C4-2B (cell line): Measurements from ENCODE around the gene ETV6.

Source experiments
- H3K27ac ChIP-seq: fragments of 450-650 bp; 2 replicates; pipeline ENCODE4 v1.5.1; 2017
- ZFX ChIP-seq: fragments of 450-650 bp; IDR thresholded peaks from 2 replicates; pipeline ENCODE4 v1.6.1; 2017
- TF ChIP-seq, protein P1 (sequence below): fragments of 450-650 bp; conservative IDR thresholded peaks from 2 replicates; pipeline ENCODE4 v1.5.1; 2017; ENCODE audit warnings: mild to moderate bottlenecking

ETV6 gene

GRCh38 chr12:11661491-11662089 lies 12.1 kb downstream of the ETV6 start:
- no peak overlapping the region for H3K27ac ChIP-seq
- TF ChIP-seq, protein P1, sequence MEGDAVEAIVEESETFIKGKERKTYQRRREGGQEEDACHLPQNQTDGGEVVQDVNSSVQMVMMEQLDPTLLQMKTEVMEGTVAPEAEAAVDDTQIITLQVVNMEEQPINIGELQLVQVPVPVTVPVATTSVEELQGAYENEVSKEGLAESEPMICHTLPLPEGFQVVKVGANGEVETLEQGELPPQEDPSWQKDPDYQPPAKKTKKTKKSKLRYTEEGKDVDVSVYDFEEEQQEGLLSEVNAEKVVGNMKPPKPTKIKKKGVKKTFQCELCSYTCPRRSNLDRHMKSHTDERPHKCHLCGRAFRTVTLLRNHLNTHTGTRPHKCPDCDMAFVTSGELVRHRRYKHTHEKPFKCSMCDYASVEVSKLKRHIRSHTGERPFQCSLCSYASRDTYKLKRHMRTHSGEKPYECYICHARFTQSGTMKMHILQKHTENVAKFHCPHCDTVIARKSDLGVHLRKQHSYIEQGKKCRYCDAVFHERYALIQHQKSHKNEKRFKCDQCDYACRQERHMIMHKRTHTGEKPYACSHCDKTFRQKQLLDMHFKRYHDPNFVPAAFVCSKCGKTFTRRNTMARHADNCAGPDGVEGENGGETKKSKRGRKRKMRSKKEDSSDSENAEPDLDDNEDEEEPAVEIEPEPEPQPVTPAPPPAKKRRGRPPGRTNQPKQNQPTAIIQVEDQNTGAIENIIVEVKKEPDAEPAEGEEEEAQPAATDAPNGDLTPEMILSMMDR = no peak
- TF ChIP-seq ZFX = no peak

GRCh38 chr12:11662369-11662768 lies 12.9 kb downstream of the ETV6 start:
- H3K27ac ChIP-seq = no peak overlapping the region
- TF ChIP-seq, protein P1 = no peak
- no peak for TF ChIP-seq ZFX

DNA sequence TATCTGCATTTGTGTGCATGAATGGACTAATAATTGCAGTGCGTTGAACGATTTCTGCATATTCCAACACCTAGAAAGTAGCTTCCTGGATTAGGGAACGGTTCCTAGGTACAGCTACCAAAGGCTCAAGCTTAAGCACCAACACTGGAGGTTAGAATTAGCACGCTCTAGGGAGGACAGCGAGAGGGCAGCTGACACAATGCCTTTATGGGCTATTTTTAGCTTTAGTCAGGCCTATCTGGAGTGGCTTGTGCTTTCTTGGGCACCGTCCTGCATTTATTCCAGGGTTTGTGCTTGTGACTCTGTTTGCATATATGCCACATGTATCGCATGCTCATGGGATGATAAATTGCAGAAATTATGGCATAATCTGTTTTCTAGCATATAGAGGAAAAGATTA lies 13.7 kb downstream of the ETV6 start:
- TF ChIP-seq, protein P1 = no peak
- no peak for TF ChIP-seq ZFX

GRCh38 chr12:11664101-11664500 lies 14.6 kb downstream of the ETV6 start:
- no peak overlapping the region for H3K27ac ChIP-seq
- TF ChIP-seq, protein P1 = no peak
- no peak for TF ChIP-seq ZFX

More for the DNA sequence above, 13.7 kb downstream of the ETV6 start:
- H3K27ac ChIP-seq = no peak overlapping the region

DNA sequence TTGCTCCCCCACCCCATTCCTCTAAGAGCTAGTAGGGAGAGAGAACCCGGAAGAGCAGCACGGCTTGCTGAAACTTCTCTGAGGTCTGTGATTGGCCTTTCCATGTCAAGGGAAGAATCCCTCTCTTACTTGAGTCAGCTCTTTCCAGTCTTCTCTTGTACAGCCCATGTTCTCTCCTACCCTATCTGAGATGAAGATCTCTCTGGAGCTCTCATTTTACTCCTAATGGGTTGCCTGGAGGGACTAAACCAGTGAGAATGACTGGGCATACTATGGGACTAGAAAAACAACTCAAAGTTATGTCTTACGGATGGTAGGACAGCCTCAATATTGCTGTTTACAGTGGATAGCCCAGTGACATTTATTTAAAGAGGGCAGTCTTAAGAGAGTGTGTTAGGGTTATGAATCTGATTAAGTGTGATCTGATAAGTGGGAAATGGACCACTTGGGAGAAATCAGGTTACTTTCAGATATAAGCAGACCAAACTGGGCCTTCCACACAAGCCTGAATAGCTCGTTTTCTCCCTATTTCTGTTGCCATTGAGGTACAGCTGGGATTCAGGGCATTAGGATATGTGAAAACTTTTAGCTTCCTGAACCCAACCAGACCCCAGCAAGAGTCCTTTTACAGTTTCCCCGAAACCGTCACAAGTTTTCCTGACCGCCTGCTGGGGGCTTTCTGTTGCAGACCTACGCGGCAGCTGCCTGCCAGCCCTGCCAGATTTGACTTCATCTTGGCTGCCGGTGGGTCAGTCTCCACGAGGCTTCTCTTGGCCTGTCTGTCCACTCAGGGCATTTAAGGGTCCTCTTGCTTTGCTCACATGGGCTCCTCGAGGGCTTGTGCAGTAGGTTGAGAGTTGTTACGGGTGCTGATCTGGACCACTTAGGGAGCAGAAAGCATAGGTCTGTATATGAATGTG lies 16.9 kb downstream of the ETV6 start:
- H3K27ac ChIP-seq = no peak overlapping the region
- no peak for TF ChIP-seq ZFX
- TF ChIP-seq, protein P1 = no peak

DNA sequence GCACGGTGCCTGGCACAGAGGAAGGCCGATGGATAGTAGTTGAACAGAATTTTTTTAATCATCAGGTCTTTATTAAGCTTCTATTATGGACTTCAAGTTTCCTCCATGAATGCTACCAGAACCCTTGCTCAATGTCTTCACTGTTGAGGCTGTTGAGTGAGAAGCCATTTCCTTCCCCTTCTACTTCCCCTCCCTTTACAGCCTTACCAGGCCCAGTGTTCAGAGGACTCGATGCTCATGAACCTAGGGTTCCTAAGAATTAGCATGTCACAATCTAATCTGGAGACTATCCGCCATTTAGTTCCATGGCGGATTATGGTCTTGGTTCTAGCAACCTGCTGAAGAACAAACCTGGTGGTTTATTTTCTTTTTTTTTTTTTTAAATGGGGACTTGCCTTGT lies 17.7 kb downstream of the ETV6 start:
- no peak for TF ChIP-seq ZFX
- TF ChIP-seq, protein P1 = no peak
- no peak overlapping the region for H3K27ac ChIP-seq

- H3K27ac ChIP-seq = no peak overlapping the region
- no peak for TF ChIP-seq ZFX
- TF ChIP-seq, protein P1 = no peak
These were observed 19.1 kb downstream of the ETV6 start for GRCh38 chr12:11668611-11669010.
